ENCODE data around the gene GLG1. TPM values are rescaled to one million over a fixed set of nuclear protein-coding genes. Genes with fewer than 3 reads are reported as not detected.
A peak's percentile ranks its signal among the peaks of the same experiment; 100 is the strongest.
"Not testable (repeated sequence)": the region's sequence is repeated elsewhere in the genome, so short reads cannot be mapped to it uniquely, and the experiment has no call there.

Gene GLG1
- total RNA-seq, 8 experiments from 2014 or later, result 69.9 to 171 (median 90.4) TPM

DNA sequence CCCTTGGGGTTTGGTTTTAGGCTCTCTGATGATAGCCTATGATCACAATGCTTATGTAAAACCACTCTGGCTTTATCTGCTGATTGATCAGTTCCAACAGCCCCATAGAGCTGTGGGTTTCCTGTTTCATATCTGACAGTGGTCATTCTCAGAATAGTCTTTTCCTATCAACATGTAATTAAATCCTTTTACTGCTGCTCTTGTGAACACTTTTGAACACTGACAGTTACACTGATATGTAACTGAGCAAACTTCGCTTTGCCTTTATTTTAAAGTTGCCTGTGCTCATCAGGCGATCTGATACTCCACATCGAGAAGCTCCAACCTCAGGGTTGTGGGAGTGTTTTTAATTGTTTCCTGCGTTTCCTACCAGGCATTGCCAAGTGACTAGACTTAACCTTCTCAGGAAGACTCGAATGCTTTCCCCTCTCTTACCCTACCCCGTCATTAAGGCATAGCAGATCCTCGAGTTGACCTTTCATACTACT lies 168.4 kb downstream of the GLG1 start:
- 50 to 100% (median 92%) methylated on average over 1 to 7 of the region's 7 CpGs; no CpG with 5 or more reads in 1 of the 10 experiments for WGBS, 10 experiments
- Histone ChIP-seq H3K4me3 (no peak overlapping the region), H3K27ac (no peak overlapping the region), H3K4me1 (replicated peaks in 1 of 2) (no peaks in the 10 kb centered on the region)
- in situ Hi-C loops (cut with MboI; ENCODE audit: low pct_unique_long_range_greater_than_20kb in 2 of 9, low sequenced_read_pairs in 9 of 9, unreplicated experiment in 9 of 9), result loop anchor here in 1 of 9 experiments (25.0 kb wide), 1 partner anchor 126 kb away; no protein-coding TSS in a partner anchor
- ATAC-seq (replicated peaks in 6 of 8), result no peak

DNA sequence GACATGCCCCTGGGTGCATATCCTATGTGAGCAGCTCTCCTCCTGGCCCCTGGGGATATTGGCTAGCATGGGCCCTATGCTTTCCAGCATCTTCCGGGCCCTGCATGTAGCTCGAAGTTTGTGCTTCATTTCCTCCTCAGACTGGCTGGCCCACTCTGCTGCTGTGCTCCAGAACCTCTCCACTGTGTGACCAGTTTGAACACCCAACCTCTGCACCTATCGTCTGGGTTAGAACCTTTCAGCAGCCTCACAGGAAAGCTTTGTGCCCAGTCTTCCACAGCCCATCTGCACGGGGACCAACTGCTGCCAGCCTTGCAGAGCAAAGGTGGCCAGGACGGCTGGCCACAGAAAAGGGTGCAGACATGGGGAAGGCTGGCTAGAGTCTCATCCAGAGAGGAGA lies 175.4 kb downstream of the GLG1 start:
- H3K4me3 ChIP-seq, result no peak overlapping the region
- peak in 2 of 8 experiments; percentile 8 to 22 for ATAC-seq (replicated peaks in 6 of 8)
- in situ Hi-C loops (cut with MboI; ENCODE audit: low pct_unique_long_range_greater_than_20kb in 2 of 9, low sequenced_read_pairs in 9 of 9, unreplicated experiment in 9 of 9), result loop anchor here in 1 of 9 experiments (25.0 kb wide), 1 partner anchor 119 kb away; no protein-coding TSS in a partner anchor
- WGBS, 10 experiments, result 60 to 100% (median 86%) methylated on average over 1 to 3 of the region's 5 CpGs; no CpG with 5 or more reads in 4 of the 10 experiments
- no peak overlapping the region for H3K27ac ChIP-seq
- H3K4me1 ChIP-seq (replicated peaks in 1 of 2), result no peaks in the 10 kb centered on the region

GRCh38 chr16:74430036-74430712 lies 176.7 kb downstream of the GLG1 start:
- not testable (repeated sequence) for H3K27ac ChIP-seq; H3K4me1 ChIP-seq (replicated peaks in 1 of 2); H3K4me3 ChIP-seq
- WGBS, 10 experiments, result 0 to 50% (median 25%) methylated on average over 2 to 5 of the region's 13 CpGs; no CpG with 5 or more reads in 3 of the 10 experiments
- in situ Hi-C loops (cut with MboI; ENCODE audit: low pct_unique_long_range_greater_than_20kb in 2 of 9, low sequenced_read_pairs in 9 of 9, unreplicated experiment in 9 of 9), result loop anchor here in 1 of 9 experiments (25.0 kb wide), 1 partner anchor 118 kb away; no protein-coding TSS in a partner anchor
- ATAC-seq (replicated peaks in 6 of 8), result peak; percentile 1 to 85 (median 72)

DNA sequence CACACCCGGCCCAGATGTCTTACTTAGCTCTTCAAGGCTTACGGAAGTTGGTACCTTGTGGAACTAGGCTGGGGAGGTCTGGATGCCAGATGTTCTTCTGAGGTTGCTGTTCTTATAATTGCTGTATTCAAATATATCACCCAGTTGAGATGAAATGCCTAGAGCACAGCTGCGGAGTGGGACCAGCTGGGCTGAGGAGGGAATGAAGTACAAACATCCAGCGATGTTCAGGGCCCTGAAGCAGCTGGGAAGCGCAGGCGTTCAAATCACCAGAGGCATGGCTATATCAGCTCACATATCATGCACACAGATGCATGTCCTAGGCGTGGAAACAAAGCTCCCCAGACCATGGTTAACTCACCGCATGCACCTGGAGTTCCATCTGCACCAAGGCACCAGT lies 178.4 kb downstream of the GLG1 start:
- peak in 6 of 8 experiments; percentile 16 to 94 (median 54) for ATAC-seq (replicated peaks in 6 of 8)
- no CpG with 5 or more reads among the region's 8 CpGs for WGBS, 10 experiments
- H3K27ac ChIP-seq; H3K4me3 ChIP-seq; H3K4me1 ChIP-seq (replicated peaks in 1 of 2): not testable (repeated sequence)
- in situ Hi-C loops (cut with MboI; ENCODE audit: low pct_unique_long_range_greater_than_20kb in 2 of 9, low sequenced_read_pairs in 9 of 9, unreplicated experiment in 9 of 9), result loop anchor here in 1 of 9 experiments (25.0 kb wide), 1 partner anchor 116 kb away; no protein-coding TSS in a partner anchor

- ATAC-seq (replicated peaks in 6 of 8); H3K27ac ChIP-seq; H3K4me1 ChIP-seq (replicated peaks in 1 of 2); H3K4me3 ChIP-seq: not testable (repeated sequence)
- in situ Hi-C loops (cut with MboI; ENCODE audit: low pct_unique_long_range_greater_than_20kb in 2 of 9, low sequenced_read_pairs in 9 of 9, unreplicated experiment in 9 of 9), result loop anchor here in 1 of 9 experiments (25.0 kb wide), 1 partner anchor 113 kb away; no protein-coding TSS in a partner anchor
- 0 to 100% (median 78%) methylated on average over 1 to 2 of the region's 6 CpGs; no CpG with 5 or more reads in 6 of the 10 experiments for WGBS, 10 experiments
These were observed 181.2 kb downstream of the GLG1 start for GRCh38 chr16:74425751-74426150.

GRCh38 chr16:74423721-74424120 lies 183.2 kb downstream of the GLG1 start:
- 20 to 67% methylated on average over 1 of the region's 4 CpGs; no CpG with 5 or more reads in 8 of the 10 experiments for WGBS, 10 experiments
- H3K27ac ChIP-seq; H3K4me1 ChIP-seq (replicated peaks in 1 of 2); in situ Hi-C loops (cut with MboI; ENCODE audit: low pct_unique_long_range_greater_than_20kb in 2 of 9, low sequenced_read_pairs in 9 of 9, unreplicated experiment in 9 of 9); H3K4me3 ChIP-seq; ATAC-seq (replicated peaks in 6 of 8): not testable (repeated sequence)

DNA sequence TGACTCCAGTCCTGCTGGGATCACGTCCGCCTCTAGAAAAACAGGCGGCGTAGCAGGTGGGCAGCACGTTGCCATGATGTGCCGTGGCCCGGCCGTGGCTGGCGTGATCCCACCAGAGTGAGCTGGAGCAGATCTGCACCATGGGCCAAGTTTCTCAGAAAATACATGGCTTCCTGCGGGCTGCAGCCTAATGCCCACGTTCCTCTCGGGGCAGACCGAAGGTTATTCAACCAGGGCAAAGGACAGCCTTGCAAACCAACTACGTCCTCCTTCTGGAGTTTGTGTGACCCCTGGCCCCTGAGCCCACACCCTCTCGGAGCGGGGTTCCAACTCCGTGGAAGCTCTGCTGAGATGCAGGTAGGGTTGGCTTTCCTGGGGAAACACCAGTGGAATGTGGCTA lies 184.8 kb downstream of the GLG1 start:
- H3K27ac ChIP-seq; ATAC-seq (replicated peaks in 6 of 8); in situ Hi-C loops (cut with MboI; ENCODE audit: low pct_unique_long_range_greater_than_20kb in 2 of 9, low sequenced_read_pairs in 9 of 9, unreplicated experiment in 9 of 9); H3K4me1 ChIP-seq (replicated peaks in 1 of 2); H3K4me3 ChIP-seq: not testable (repeated sequence)
- no CpG with 5 or more reads among the region's 17 CpGs for WGBS, 10 experiments

GRCh38 chr16:74421482-74421785 lies 185.5 kb downstream of the GLG1 start:
- ATAC-seq (replicated peaks in 6 of 8), result peak in 5 of 8 experiments; percentile 34 to 50 (median 46)
- in situ Hi-C loops (cut with MboI; ENCODE audit: low pct_unique_long_range_greater_than_20kb in 2 of 9, low sequenced_read_pairs in 9 of 9, unreplicated experiment in 9 of 9); H3K4me1 ChIP-seq (replicated peaks in 1 of 2); H3K27ac ChIP-seq; H3K4me3 ChIP-seq: not testable (repeated sequence)
- WGBS, 10 experiments, result no CpG with 5 or more reads among the region's 16 CpGs

DNA sequence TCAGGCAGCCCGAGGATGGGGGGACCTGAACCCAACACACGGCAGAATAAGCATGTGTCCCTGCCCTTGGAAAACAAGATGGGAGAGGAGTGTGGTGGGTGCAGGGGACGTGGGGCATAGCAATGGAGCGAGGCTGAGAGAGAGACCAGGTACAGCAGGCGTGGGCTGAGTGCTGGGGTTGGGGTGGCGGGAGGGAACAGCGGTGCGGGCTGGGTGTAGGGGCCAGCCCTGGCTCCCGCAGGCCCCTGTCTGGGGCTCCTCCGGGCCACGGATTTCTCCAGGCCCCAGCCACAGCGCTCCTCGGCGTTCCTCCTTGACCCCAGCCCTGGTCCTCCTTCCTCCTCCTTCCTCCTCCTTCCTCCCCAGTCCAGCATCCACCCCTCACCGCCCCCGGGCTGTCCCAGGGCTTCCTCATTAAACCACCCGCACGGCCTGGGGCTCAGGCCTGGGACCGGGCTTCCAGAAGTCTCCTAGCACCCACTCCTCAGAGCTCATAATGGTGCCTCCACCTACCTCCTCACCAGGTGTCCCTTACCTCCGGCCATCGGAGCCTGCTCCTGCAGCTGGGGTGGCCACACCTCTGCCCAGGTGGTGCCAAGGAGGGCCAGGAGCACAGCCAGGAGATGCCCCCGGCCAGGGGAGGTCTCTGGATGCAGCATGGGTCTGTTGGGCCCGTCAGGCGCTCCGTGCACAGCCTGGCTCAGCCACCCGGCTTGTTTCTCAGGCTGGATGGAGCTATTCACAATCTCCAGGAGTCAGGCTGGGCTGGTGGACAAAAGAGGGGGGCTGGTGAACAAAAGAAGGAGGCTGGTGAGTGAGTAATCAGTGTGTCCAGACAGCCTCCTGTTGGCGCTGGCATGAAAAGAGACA lies 186.1 kb downstream of the GLG1 start, which contains the start of gene CLEC18B:
CLEC18B (minus strand) TSS at position 867 of the 870 bp plus-strand sequence; CDS start at position 659, 208 bp downstream.
- WGBS, 10 experiments, result no CpG with 5 or more reads among the region's 27 CpGs
- H3K27ac ChIP-seq; in situ Hi-C loops (cut with MboI; ENCODE audit: low pct_unique_long_range_greater_than_20kb in 2 of 9, low sequenced_read_pairs in 9 of 9, unreplicated experiment in 9 of 9); H3K4me3 ChIP-seq; H3K4me1 ChIP-seq (replicated peaks in 1 of 2): not testable (repeated sequence)
- ATAC-seq (replicated peaks in 6 of 8), result peak in 5 of 8 experiments; percentile 92 to 98 (median 94)

- ATAC-seq (replicated peaks in 6 of 8); H3K4me3 ChIP-seq; H3K4me1 ChIP-seq (replicated peaks in 1 of 2); H3K27ac ChIP-seq; in situ Hi-C loops (cut with MboI; ENCODE audit: low pct_unique_long_range_greater_than_20kb in 2 of 9, low sequenced_read_pairs in 9 of 9, unreplicated experiment in 9 of 9): not testable (repeated sequence)
- WGBS, 10 experiments, result no CpG with 5 or more reads among the region's 14 CpGs
These were observed 187.1 kb downstream of the GLG1 start for GRCh38 chr16:74419811-74420210.

GRCh38 chr16:74417897-74418296 lies 189.0 kb downstream of the GLG1 start:
- no CpG with 5 or more reads among the region's 15 CpGs for WGBS, 10 experiments
- ATAC-seq (replicated peaks in 6 of 8); H3K27ac ChIP-seq; H3K4me1 ChIP-seq (replicated peaks in 1 of 2); in situ Hi-C loops (cut with MboI; ENCODE audit: low pct_unique_long_range_greater_than_20kb in 2 of 9, low sequenced_read_pairs in 9 of 9, unreplicated experiment in 9 of 9); H3K4me3 ChIP-seq: not testable (repeated sequence)

GRCh38 chr16:74413920-74414319 lies 193.0 kb downstream of the GLG1 start:
- in situ Hi-C loops (cut with MboI; ENCODE audit: low pct_unique_long_range_greater_than_20kb in 2 of 9, low sequenced_read_pairs in 9 of 9, unreplicated experiment in 9 of 9); H3K27ac ChIP-seq; H3K4me1 ChIP-seq (replicated peaks in 1 of 2); ATAC-seq (replicated peaks in 6 of 8); H3K4me3 ChIP-seq: not testable (repeated sequence)
- 47 to 89% (median 60%) methylated on average over 1 to 3 of the region's 7 CpGs; no CpG with 5 or more reads in 7 of the 10 experiments for WGBS, 10 experiments

- in situ Hi-C loops (cut with MboI; ENCODE audit: low pct_unique_long_range_greater_than_20kb in 2 of 9, low sequenced_read_pairs in 9 of 9, unreplicated experiment in 9 of 9); H3K27ac ChIP-seq; H3K4me1 ChIP-seq (replicated peaks in 1 of 2); H3K4me3 ChIP-seq; ATAC-seq (replicated peaks in 6 of 8): not testable (repeated sequence)
- WGBS, 10 experiments, result 87% methylated on average over 3 of the region's 9 CpGs; no CpG with 5 or more reads in 9 of the 10 experiments
These were observed 193.4 kb downstream of the GLG1 start for GRCh38 chr16:74413485-74413884.

Measured in motor neuron (in vitro differentiated cells).